D721Med (cell line): ENCODE measurements around the gene ERLIN1.
"Not testable (repeated sequence)": the region's sequence is repeated elsewhere in the genome, so short reads cannot be mapped to it uniquely, and the experiment has no call there.

Experiments used
- DNase-seq: peaks from one replicate; pipeline ENCODE4 v3.0.0; 2011; ENCODE audit warnings: low spot score; ENCODE audit not compliant: insufficient read length
- FAIRE-seq: peaks from 2 replicates; lab custom pipeline; 2011; peaks lifted over from hg19 to GRCh38; lab: Jason Lieb, UNC
- CTCF ChIP-seq: IDR thresholded peaks from 2 replicates; pipeline ENCODE4 v1.5.1; 2012; ENCODE audit warnings: mild to moderate bottlenecking, control low read depth; ENCODE audit not compliant: insufficient read depth; ENCODE audit errors: missing control alignments

The ERLIN1 gene

GRCh38 chr10:100128951-100129350 is 56.9 kb downstream of the ERLIN1 start:
- FAIRE-seq: no peak
- no peak for DNase-seq
- no peak for TF ChIP-seq CTCF

- DNase-seq, FAIRE-seq: not testable (repeated sequence)
Measured at GRCh38 chr10:100125335-100125734, 60.5 kb downstream of the ERLIN1 start.

- FAIRE-seq (no peak), DNase-seq (no peak)
- TF ChIP-seq CTCF: no peak
Measured at GRCh38 chr10:100124097-100124496, 61.7 kb downstream of the ERLIN1 start.

- DNase-seq (no peak), FAIRE-seq (no peak)
- TF ChIP-seq CTCF: no peak
Measured at GRCh38 chr10:100122780-100123179, 63.0 kb downstream of the ERLIN1 start.

- DNase-seq (no peak), FAIRE-seq (no peak)
- no peak for TF ChIP-seq CTCF
Measured at GRCh38 chr10:100120550-100120949, 65.3 kb downstream of the ERLIN1 start.

GRCh38 chr10:100119726-100120125 is 66.1 kb downstream of the ERLIN1 start:
- FAIRE-seq: no peak
- TF ChIP-seq CTCF: no peak

GRCh38 chr10:100114976-100115770 is 70.7 kb downstream of the ERLIN1 start:
- FAIRE-seq: no peak
- TF ChIP-seq CTCF: no peak
- DNase-seq: no peak

More at GRCh38 chr10:100119726-100120125, 66.1 kb downstream of the ERLIN1 start:
- DNase-seq: no peak
